ENCODE measurements around the gene TFAP2A. TPM values are rescaled to one million over a fixed set of nuclear protein-coding genes. Genes with fewer than 3 reads are reported as not detected.
A peak's percentile ranks its signal among the peaks of the same experiment; 100 is the strongest.

Gene TFAP2A
- 45.2 TPM for total RNA-seq

GRCh38 chr6:10414756-10415616, at the start of gene TFAP2A:
Gene TFAP2A (minus strand): TSS chr6:10415074. CDS start chr6:10414991, 83 bp downstream.
- DNase-seq (ENCODE audit: low spot score): peak; percentile 78

DNA sequence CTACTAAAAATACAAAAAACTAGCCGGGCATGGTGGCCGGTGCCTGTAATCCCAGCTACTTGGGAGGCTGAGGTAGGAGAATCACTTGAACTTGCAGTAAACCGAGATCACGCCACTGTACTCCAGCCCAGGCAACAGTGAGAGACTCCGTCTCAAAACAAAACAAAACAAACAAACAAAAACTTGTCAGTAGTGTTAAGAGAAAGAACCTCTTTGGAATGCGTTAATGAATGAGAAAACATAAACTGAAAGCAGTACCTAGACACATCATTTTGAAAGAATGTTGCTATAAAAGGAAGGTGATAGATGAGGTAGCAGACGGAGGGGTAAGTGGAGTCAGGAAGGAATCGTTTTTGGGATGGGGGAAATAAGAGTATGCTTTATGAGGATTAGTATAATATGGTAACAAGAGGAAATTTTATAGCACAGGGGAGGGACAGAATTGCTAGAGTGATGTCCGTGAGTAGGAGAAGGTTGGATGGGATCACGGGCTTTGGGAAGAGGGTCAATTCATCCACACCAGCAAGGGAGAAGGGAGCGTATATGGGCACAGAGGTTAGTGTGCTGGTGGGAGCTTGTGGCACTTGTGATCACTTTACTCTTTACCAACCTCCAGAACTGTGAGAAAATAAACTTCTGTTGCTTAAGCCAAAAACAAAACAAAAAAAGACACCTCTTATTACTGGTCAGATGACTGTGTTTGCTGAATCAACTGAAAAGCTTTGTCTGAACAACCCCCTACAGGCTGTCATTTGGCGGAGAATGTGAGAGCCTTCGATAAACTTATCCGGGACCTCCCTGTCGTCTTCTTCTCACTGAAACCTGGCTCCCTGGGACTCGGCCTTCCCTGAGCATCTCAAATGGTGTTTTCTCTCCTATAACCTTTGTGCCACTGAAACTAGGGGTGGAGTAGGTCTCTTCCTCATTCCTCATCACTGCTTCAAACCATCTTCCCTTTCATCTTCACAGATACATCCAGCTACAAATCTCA, 48.9 kb upstream of the TFAP2A start:
- no peak for DNase-seq (ENCODE audit: low spot score)

DNA sequence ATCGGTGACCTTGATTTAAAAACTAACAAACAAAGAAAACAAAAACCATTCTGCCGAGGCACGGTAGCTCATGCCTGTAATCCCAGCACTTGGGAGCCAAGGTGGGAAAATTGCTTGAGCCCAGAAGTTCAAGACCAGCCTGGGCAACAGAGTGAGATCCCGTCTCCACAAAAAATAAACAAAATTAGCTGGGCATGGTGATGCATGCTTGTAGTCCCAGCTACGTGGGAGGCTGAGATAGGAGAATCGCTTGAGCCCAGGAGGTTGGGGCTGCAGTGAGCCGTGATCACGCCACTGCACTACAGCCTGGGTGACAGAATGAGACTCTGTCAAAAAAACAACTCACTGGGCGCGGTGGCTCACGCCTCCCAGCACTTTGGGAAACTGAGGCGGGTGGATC, 48.2 kb upstream of the TFAP2A start:
- DNase-seq (ENCODE audit: low spot score): no peak

- no peak for DNase-seq (ENCODE audit: low spot score)
Observed at GRCh38 chr6:10461850-10462249, 47.0 kb upstream of the TFAP2A start.

DNA sequence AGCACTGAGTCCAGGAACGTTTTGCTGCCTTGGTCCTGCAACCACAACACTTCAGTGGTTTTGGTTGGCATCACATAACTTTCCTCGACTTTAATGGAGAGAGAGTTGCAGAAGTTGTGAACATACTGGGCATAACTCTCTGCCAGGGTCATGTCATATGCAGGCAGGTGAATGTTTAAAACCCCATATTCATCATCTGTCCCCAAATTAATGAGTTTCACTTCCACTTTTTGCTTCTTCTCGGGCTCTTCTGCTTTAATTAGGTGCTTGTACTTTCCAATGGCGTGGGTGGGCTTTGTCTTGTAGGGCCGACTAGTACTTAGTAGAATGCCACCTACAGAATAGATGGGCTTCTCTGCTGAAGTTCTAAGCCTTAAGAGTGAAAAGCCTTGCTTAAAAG, 45.2 kb upstream of the TFAP2A start:
- no peak for DNase-seq (ENCODE audit: low spot score)

GRCh38 chr6:10458287-10458686, 43.4 kb upstream of the TFAP2A start:
- no peak for DNase-seq (ENCODE audit: low spot score)

DNA sequence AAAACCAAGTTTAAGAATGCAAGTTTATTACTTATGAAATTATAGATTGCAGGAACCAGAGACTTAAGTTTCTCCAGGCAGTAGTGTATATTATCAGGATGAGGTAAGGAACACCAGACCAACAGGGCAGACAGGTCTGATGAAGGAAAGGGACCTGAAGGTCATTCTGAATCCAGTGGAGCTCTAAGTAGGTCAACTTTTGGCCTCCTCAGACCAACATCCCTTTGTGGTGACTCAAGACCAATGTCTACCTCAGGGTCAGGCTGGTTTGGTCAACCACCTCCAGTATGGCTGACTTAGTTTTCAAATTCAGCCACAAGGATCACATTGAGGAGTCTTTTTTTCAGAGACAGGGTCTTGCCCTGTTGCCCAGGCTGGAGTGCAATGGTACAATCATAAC, 38.7 kb upstream of the TFAP2A start:
- no peak for DNase-seq (ENCODE audit: low spot score)

DNA sequence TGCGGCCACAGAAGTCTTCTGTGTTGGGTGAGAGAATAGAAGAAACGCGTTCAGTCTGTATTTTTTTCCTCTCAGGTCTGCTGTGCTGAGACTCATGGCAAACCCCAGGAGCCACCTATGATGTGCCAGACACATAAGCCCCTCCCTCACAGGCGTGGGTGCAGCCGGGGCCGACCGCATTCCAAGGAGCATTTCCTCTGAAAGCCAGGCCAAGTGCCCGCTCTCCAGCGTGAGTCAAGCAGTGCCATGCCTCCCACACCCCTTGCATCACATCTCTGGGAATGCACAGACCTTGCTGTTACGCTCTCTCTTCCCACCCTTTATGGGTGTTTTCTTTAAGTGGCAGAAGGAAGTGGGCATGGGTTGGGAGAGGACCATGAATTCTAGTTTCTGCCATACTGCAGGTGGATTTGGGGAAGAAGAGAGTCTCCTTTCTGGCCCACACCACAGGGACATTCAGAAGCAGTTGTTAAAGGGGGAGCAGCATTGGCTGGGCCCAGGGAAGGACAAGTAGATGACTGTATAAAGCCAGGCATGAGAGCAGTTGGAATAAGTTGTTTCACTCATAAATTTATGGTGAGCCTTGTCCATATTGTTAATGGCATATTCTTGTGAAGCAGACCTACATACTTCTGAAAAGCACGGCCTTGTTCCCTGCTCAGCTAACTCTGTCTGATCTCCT, 37.1 kb upstream of the TFAP2A start:
- DNase-seq (ENCODE audit: low spot score): peak; percentile 66

GRCh38 chr6:10451394-10451793, 36.5 kb upstream of the TFAP2A start:
- no peak for DNase-seq (ENCODE audit: low spot score)

DNA sequence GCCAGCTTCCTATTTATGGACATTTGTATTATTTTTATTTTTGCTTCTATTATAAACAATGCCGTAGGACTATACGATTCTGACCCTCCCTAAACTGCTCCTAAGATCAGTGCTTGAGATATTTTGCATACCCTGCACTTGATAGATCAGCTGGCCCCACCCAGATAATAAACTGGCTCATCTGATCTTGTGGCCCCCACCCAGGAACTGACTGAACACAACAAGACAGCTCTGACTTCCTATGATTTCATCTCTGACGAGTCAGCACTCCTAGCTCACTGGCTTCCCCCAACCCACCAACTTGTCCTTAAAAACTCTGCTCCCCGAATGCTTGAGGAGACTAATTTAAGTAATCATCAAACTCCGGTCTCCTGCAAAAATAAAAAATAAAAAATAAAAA, 34.9 kb upstream of the TFAP2A start:
- no peak for DNase-seq (ENCODE audit: low spot score)

- no peak for DNase-seq (ENCODE audit: low spot score)
Observed at GRCh38 chr6:10448096-10448495, 33.2 kb upstream of the TFAP2A start.

DNA sequence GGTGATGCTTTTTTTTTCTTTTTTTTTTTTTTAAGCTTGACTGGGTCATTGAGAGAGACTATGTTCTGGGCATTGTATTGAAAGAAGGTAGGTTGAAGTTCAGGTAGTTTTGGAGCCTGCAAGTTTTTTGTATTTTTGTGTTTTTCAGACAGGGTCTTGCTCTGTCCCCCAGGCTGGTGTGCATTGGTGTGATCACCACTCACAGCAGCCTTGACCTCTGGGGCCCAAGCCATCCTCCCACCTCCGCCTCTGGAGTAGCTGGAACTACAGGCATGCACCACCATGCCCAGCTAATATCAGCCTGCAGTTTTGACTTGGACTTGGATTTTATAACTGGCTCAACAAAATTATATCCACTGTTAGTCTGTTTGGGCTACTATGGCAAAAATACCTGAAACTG, 31.7 kb upstream of the TFAP2A start:
- no peak for DNase-seq (ENCODE audit: low spot score)

GRCh38 chr6:10441655-10442009, 26.8 kb upstream of the TFAP2A start:
- DNase-seq (ENCODE audit: low spot score): no peak

DNA sequence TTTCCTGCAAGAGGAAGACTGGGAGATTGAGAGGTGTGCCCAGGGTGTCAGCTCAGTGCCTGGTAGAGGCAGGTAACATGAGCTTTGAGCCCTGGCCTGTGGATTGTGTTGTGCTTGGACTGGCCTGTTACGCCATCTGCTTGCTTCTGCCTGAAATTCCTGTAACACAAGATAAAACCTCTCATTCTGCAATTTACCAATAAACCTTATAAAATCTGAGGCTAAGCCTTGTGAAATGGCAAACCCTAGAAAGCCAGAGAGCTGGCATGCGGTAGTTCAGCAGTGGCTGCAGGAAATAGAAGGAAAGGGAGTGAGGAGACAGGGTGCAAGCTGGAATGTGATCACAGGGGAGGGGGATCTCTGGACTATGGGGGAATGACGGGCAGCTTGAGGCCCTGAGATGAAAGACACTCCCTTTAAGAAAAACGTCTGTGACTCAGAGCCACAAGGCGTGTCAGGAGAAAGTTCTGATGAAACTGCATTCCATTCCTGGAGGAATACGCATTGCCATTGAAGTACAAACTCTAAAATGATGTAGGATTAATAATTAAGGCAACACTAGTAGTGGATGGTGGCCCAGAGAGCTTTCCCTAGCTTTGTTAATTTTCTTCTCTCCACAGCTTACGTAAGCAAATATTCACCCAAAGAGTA, 26.3 kb upstream of the TFAP2A start:
- no peak for DNase-seq (ENCODE audit: low spot score)

- no peak for DNase-seq (ENCODE audit: low spot score)
Observed at GRCh38 chr6:10437891-10438290, 23.0 kb upstream of the TFAP2A start.

DNA sequence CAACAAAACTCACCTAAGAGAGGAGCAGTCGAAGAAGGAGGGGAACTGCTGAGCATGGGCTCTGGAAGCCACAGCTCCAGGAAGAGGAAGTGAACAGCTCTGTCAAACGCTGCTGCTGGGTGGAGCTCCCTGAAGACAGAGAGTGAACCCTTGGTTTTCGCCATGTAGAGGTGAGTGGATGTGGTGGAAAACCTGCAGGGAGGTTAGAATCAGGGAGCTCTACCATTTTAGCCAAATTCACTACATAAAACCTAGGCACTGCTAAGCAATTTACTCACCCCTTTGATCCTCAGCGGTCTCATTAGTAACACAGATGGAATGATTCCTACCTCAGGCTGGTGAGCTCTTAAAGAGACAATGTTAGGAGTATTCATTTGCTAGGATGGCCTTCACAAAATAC, 19.4 kb upstream of the TFAP2A start:
- no peak for DNase-seq (ENCODE audit: low spot score)

DNA sequence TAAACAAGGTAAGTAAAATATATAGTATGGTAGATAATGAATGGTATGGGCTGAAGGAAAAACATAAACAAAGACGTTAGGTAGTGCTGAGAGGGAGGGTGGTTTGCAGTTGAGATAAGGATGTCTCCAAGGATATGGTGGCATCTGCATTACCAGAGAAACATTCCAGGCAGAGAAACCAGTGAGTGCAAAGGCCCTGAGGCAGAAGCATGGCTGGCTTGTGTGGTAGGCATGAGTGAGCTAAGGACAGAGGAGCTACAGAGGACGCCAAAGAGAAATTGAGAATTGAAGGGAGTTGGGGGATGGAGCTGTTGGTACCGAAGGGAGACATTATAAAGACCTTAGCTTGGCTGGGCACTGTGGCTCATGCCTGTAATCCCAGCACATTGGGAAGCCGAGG, 18.4 kb upstream of the TFAP2A start:
- DNase-seq (ENCODE audit: low spot score): no peak

- DNase-seq (ENCODE audit: low spot score): no peak
Observed at GRCh38 chr6:10431423-10432164, 16.7 kb upstream of the TFAP2A start.

DNA sequence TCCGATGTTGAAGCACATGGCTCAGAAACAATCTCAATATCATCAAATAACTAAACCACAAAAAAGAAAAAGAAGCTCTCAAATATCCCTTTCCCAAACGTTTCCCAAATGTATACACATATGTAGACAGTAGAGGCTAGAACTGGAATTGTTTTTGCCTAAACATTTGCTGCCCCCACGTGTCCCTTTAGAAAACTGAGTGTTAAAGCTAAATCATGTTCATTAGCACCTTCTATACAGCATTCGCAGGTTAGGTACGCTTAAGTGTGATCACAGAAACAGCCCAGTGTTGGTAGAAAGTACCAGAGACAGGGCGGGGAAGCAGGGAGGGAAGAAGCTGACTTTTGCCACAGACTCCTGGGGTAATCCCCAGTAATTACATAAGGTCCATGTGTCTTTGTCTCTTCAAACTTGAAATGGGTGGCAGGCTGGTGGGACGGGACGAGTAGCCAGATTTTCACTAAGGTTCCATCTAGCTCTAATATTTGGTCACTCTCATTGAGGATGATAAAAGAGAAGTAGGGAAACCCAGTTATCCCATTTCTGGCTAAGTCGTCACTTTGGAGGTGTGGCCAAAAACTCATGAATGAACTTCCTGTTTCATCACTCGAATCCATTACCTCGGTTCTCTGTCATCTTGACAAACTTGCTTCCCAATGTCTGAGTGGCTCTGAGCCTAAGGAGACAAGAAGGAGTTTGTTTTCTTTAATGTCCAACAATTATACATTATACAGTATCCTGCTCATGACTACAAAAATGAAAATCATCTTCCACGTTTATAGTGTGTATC, 15.0 kb upstream of the TFAP2A start:
- no peak for DNase-seq (ENCODE audit: low spot score)

- no peak for DNase-seq (ENCODE audit: low spot score)
Observed at GRCh38 chr6:10426781-10427279, 12.0 kb upstream of the TFAP2A start.
